ENCODE data around the gene BTF3L4.

BTF3L4 gene

GRCh38 chr1:52056163-52056936 lies at the start of gene BTF3L4:
Gene BTF3L4, plus strand, starts transcription at chr1:52056295. Its CDS starts 3,553 bp downstream, at chr1:52059848.
- Histone ChIP-seq H3K4me2 (ENCODE audit: low read depth, low read length, poor library complexity, severe bottlenecking) (peak within 1 kb of the TSS; percentile 94), H3K27ac (ENCODE audit: low read depth, low read length) (peak within 1 kb of the TSS; percentile 73), H3K36me3 (ENCODE audit: low read length) (peaks cover 7% of the 10 kb centered on the region; the same call in 1 of the 2 replicates), H3F3A (ENCODE audit: insufficient read depth) (peaks cover 9% of the 10 kb centered on the region), H3K79me2 (ENCODE audit: insufficient read depth, low read length) (peaks cover 83% of the 10 kb centered on the region), H3K27me3 (ENCODE audit: low read length) (no peaks in the 10 kb centered on the region), H4K20me1 (ENCODE audit: low read depth, low read length) (peaks cover 3% of the 10 kb centered on the region; the same call in 1 of the 2 replicates), H3K9me3 (ENCODE audit: insufficient read depth, low read length) (no peaks in the 10 kb centered on the region), H3K9me2 (replicated peaks; ENCODE audit: insufficient read depth, low read length) (no peaks in the 10 kb centered on the region), H2AFZ (ENCODE audit: low read depth, low read length, severe bottlenecking) (peak within 1 kb of the TSS; percentile 82), H3K9ac (ENCODE audit: low read length) (peak within 1 kb of the TSS; percentile 83), H3K4me3 (ENCODE audit: insufficient read depth, low read length, poor library complexity, severe bottlenecking) (peak within 1 kb of the TSS; percentile 77)
- TF ChIP-seq CTCF (IDR thresholded peaks at IDR 0.05; ENCODE audit: insufficient read depth, low read length, poor library complexity, severe bottlenecking) (no peak), EZH2phosphoT487 (conservative IDR thresholded peaks at IDR 0.05; ENCODE audit: low read length) (no peak)

- Histone ChIP-seq H3K36me3 (ENCODE audit: low read length) (no peaks in the 10 kb centered on the region), H3K9me3 (ENCODE audit: insufficient read depth, low read length) (no peaks in the 10 kb centered on the region), H3K9me2 (replicated peaks; ENCODE audit: insufficient read depth, low read length) (no peaks in the 10 kb centered on the region), H2AFZ (ENCODE audit: low read depth, low read length, severe bottlenecking) (no peak overlapping the region), H3F3A (ENCODE audit: insufficient read depth) (no peaks in the 10 kb centered on the region), H3K4me2 (ENCODE audit: low read depth, low read length, poor library complexity, severe bottlenecking) (no peak overlapping the region), H3K79me2 (ENCODE audit: insufficient read depth, low read length) (no peaks in the 10 kb centered on the region), H3K9ac (ENCODE audit: low read length) (no peak overlapping the region), H3K27ac (ENCODE audit: low read depth, low read length) (no peak overlapping the region), H4K20me1 (ENCODE audit: low read depth, low read length) (no peaks in the 10 kb centered on the region), H3K27me3 (ENCODE audit: low read length) (no peaks in the 10 kb centered on the region), H3K4me3 (ENCODE audit: insufficient read depth, low read length, poor library complexity, severe bottlenecking) (no peak overlapping the region)
- TF ChIP-seq CTCF (IDR thresholded peaks at IDR 0.05; ENCODE audit: insufficient read depth, low read length, poor library complexity, severe bottlenecking) (no peak), EZH2phosphoT487 (conservative IDR thresholded peaks at IDR 0.05; ENCODE audit: low read length) (no peak)
Observed at GRCh38 chr1:52007215-52008002, 48.7 kb upstream of the BTF3L4 start.

DNA sequence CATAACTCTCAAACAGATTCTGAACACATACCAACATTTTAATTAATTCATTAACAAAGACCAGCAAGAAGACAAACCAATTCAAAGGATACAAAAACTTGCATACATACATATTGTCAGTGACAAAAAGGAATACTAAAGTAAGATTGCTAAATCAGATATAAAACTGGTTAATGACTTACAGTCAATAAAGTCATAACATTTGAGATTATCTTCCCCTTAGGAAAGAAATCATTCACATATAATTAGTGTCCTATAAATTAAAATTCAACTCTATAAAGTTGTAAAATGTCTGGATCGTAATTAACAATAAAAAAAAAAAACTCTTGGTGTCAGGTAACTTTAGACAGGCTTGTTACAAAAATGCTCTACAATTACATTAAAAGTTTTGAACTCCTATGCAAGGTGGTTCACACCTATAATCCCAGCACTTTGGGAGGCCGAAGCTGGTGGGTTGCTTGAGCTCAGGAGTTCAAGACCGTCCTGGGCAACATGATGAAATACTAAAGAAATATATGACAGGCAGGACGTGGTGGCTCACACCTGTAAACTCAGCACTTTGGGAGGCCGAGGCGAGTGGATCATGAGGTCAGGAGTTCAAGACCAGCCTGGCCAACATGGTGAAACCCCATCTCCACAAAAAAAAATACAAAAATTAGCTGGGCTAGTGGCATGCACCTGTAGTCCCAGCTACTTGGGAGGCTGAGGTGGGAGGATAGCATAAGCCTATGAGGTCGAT lies 47.9 kb upstream of the BTF3L4 start:
- H3F3A ChIP-seq (ENCODE audit: insufficient read depth), result no peaks in the 10 kb centered on the region
- no peak overlapping the region for H2AFZ ChIP-seq (ENCODE audit: low read depth, low read length, severe bottlenecking)
- no peaks in the 10 kb centered on the region for H3K36me3 ChIP-seq (ENCODE audit: low read length)
- no peaks in the 10 kb centered on the region for H3K79me2 ChIP-seq (ENCODE audit: insufficient read depth, low read length)
- TF ChIP-seq CTCF (IDR thresholded peaks at IDR 0.05; ENCODE audit: insufficient read depth, low read length, poor library complexity, severe bottlenecking), result no peak
- TF ChIP-seq EZH2phosphoT487 (conservative IDR thresholded peaks at IDR 0.05; ENCODE audit: low read length), result no peak
- H4K20me1 ChIP-seq (ENCODE audit: low read depth, low read length), result no peaks in the 10 kb centered on the region
- no peak overlapping the region for H3K4me2 ChIP-seq (ENCODE audit: low read depth, low read length, poor library complexity, severe bottlenecking)
- no peak overlapping the region for H3K27ac ChIP-seq (ENCODE audit: low read depth, low read length)
- no peaks in the 10 kb centered on the region for H3K27me3 ChIP-seq (ENCODE audit: low read length)
- H3K9ac ChIP-seq (ENCODE audit: low read length), result no peak overlapping the region
- no peak overlapping the region for H3K4me3 ChIP-seq (ENCODE audit: insufficient read depth, low read length, poor library complexity, severe bottlenecking)
- no peaks in the 10 kb centered on the region for H3K9me2 ChIP-seq (replicated peaks; ENCODE audit: insufficient read depth, low read length)
- H3K9me3 ChIP-seq (ENCODE audit: insufficient read depth, low read length), result no peaks in the 10 kb centered on the region
